Medulla oblongata (tissue), 1 donor: Measurements from ENCODE around the gene DHRS7B.
A peak's percentile ranks its signal among the peaks of the same experiment; 100 is the strongest.

Source experiments
- DNase-seq: peaks from one replicate; pipeline ENCODE4 v3.0.0-alpha.2; 2015; ENCODE audit errors: extremely low spot score

DHRS7B gene

GRCh38 chr17:21157586-21158370, 31.0 kb downstream of the DHRS7B start:
- DNase-seq = no peak

GRCh38 chr17:21160401-21160800, 33.6 kb downstream of the DHRS7B start:
- DNase-seq = no peak

GRCh38 chr17:21161498-21162393, 35.0 kb downstream of the DHRS7B start:
- no peak for DNase-seq

GRCh38 chr17:21162394-21162775, 35.6 kb downstream of the DHRS7B start:
- DNase-seq = no peak

GRCh38 chr17:21163101-21163500, 36.3 kb downstream of the DHRS7B start:
- DNase-seq = no peak

GRCh38 chr17:21164216-21164615, 37.5 kb downstream of the DHRS7B start:
- DNase-seq = no peak

- no peak for DNase-seq
Measured at GRCh38 chr17:21164620-21165019, 37.9 kb downstream of the DHRS7B start.

GRCh38 chr17:21165922-21166594, 39.3 kb downstream of the DHRS7B start:
- peak; percentile 23 for DNase-seq

GRCh38 chr17:21166595-21167210, 39.9 kb downstream of the DHRS7B start:
- peak; percentile 39 for DNase-seq

- DNase-seq = peak; percentile 29
Measured at GRCh38 chr17:21167303-21167702, 40.5 kb downstream of the DHRS7B start.

- DNase-seq = no peak
Measured at GRCh38 chr17:21168555-21168865, 41.7 kb downstream of the DHRS7B start.

- no peak for DNase-seq
Measured at GRCh38 chr17:21169496-21169895, 42.7 kb downstream of the DHRS7B start.

GRCh38 chr17:21170809-21171208, 44.0 kb downstream of the DHRS7B start:
- DNase-seq = peak; percentile 38

- no peak for DNase-seq
Measured at GRCh38 chr17:21171309-21171922, 44.7 kb downstream of the DHRS7B start.

- DNase-seq = no peak
Measured at GRCh38 chr17:21171970-21172510, 45.3 kb downstream of the DHRS7B start.

GRCh38 chr17:21172846-21173245, 46.1 kb downstream of the DHRS7B start:
- no peak for DNase-seq

- no peak for DNase-seq
Measured at GRCh38 chr17:21173543-21173942, 46.8 kb downstream of the DHRS7B start.

GRCh38 chr17:21174186-21174585, 47.4 kb downstream of the DHRS7B start:
- DNase-seq = no peak

GRCh38 chr17:21174713-21175112, 47.9 kb downstream of the DHRS7B start:
- DNase-seq = no peak

- no peak for DNase-seq
Measured at GRCh38 chr17:21176773-21177395, 50.1 kb downstream of the DHRS7B start.

GRCh38 chr17:21177401-21177800, 50.6 kb downstream of the DHRS7B start:
- DNase-seq = no peak
